Subcutaneous adipose tissue (tissue), 4 donors: ENCODE results near the gene EIF4E. TPM values are rescaled to one million over a fixed set of nuclear protein-coding genes. Genes with fewer than 3 reads are reported as not detected.

ENCODE experiments used
- total RNA-seq, 4 donors: library from RNA; depleted of rRNA; stranded (reverse); fragments of >200 nt; gene quantifications; one replicate each; pipeline ENCODE4 v1.1.0, GENCODE V29; 2016
- TF ChIP-seq, protein P1 (sequence below): fragments of 450-650 bp; IDR thresholded peaks from one replicate; pipeline ENCODE4 v1.5.1; 2016; ENCODE audit warnings: low read depth, mild to moderate bottlenecking, control low read depth, antibody characterized with exemption, moderate library complexity

EIF4E gene
- total RNA-seq, 4 donors from 2014 or later = 37.1 to 96.4 (median 56.9) TPM

DNA sequence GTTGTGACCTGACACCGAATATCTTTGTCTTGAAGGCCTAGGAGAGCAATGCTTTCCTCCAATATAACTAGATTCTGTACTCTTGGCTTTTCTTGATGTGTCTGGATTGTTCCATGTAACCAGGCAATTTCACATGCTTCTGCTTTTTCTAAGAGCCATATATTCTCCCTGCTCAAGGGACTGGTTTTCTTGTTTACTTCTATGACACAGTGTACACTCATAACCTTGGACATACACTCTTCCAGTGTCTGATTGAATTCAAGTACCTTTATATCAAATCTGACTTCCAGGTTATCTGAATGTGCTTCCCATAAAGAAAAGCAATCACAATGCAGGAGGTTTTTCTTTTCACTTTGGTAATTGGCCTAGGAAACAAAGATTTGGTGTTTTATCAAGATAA lies 17.4 kb upstream of the EIF4E start:
- TF ChIP-seq, protein P1, sequence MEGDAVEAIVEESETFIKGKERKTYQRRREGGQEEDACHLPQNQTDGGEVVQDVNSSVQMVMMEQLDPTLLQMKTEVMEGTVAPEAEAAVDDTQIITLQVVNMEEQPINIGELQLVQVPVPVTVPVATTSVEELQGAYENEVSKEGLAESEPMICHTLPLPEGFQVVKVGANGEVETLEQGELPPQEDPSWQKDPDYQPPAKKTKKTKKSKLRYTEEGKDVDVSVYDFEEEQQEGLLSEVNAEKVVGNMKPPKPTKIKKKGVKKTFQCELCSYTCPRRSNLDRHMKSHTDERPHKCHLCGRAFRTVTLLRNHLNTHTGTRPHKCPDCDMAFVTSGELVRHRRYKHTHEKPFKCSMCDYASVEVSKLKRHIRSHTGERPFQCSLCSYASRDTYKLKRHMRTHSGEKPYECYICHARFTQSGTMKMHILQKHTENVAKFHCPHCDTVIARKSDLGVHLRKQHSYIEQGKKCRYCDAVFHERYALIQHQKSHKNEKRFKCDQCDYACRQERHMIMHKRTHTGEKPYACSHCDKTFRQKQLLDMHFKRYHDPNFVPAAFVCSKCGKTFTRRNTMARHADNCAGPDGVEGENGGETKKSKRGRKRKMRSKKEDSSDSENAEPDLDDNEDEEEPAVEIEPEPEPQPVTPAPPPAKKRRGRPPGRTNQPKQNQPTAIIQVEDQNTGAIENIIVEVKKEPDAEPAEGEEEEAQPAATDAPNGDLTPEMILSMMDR = no peak

DNA sequence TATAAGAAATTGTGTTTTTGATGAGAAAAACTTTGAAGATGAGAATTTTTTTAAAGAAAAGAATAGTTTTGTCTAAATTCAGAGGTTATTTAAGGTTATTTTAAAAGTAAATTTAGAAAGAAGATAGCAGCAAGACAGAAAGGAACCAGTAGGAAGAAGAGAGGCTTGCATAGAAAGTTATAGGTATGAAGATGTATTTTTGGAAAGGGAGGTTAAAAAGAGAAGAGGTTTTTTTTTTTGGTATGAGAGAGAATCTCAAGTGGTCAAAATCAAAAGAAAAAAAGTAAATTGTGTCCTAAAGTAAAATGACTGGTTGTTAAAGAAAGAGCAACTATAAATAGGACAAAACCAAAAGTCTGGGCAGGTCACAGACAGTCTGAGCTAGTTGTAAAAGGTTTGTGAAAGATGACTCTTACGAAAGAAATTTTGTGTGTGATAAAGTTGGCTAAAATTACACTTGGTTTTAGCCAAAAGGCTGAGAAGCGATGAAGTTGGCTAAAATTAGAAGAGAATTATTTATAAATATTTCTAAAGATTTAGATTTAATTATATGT lies 16.4 kb upstream of the EIF4E start:
- TF ChIP-seq, protein P1 = no peak

DNA sequence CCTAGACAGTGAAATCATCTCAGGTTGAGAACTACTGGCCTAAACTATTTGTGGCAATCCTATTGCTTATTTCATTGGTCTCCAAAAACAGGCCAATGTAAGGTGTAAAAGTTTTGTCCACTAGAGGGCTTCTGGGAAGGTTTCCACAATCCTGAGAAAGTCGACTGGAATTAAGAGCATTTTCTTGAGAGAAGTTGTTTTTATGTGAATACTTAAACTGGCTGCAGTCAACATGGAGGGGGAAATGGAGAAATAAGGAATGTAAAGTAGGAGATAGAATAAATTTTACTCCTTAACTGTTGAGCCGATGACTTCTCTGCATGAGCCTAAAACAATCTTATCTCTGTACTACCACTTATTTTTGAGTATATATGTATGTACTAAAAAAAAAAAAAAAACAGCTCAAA lies 11.0 kb upstream of the EIF4E start:
- TF ChIP-seq, protein P1 = no peak

DNA sequence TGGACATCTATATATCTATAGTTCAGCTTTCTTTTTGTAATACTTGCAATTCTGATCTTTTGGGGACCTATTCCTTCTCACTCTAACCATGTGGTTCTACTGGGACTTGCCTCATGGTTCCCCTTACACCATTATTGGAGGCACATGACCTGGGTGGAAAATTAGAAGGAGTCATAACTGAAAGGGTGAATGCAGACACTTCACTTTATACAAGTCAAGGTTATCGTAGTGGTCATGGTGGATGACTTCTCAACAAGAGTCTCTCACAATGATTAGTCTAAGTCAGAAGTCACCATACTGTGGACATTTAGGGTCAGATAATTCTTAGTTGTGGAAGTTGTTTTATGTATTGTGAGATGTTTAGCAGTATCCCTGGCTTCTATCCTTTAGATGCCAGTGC lies 10.5 kb upstream of the EIF4E start:
- TF ChIP-seq, protein P1 = no peak

DNA sequence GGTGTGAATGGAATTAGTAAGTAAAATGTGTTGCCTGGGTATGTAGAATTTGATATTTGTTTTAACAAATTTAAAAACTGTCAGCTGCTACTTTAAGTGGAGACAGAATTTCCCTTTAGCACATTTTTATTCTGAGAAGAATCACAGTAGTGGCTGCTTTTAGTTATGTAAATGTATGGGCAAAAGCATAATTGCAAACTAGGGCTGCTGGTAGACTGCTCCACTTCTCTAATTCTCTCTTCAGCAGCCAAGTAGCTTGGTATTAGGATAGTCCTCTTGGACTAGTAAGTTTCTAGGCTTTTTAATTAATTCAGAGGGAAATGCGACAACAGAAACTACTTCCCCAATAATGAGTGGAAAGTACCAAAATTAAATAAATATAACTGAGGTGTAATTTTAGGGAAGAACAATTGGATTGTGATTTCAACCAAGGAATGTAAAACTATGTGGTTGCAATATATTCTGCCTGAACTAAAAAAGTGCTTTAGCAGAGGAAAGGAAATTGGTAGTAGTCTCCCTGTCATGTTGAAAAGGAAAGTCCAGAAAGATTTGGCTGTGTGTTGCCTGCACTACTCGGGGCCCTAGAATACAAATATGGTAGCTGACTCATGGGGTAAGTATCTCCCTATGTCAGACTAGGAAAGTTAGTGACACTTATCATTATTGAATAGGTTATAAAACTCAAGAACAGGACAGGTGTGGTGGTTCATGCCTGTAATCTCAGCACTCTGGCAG lies 9.2 kb upstream of the EIF4E start:
- TF ChIP-seq, protein P1 = no peak

DNA sequence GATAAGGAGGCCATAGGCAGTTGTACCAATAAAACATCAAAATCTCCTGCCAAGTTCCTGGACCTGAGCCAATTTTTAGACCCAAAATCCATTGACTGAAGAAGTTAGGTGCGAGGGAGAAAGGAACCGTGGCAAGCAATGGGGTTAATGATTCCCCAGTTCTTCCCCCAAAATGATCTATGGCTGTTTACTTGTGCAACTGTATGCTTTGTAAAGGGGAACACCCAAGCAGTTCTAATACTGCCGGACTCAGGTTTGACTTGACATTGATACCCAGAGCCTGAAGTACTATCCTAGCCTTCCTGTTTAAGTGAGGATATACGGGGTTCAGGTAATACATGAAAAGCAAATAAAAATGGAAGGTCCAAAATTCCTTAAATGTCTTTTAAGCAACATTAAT lies 6.7 kb upstream of the EIF4E start:
- TF ChIP-seq, protein P1 = no peak

DNA sequence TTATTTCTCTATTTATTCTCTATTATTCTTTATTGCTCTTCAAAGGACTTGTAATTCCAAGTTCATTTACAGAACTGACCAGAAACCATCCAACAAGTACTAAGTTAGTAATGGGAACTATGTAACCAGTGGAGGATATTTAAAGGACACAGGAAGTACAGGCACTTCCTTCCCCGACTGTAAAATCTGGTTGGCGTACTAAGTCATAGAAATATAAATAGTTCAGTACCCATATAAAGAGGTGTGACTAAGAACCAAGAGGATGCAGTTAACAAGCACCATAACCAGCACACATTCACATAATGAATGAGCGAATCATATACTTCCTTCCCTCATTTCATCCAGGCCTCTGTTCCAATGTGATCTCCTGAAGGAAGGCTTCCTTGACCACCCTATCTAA lies 3.6 kb upstream of the EIF4E start:
- TF ChIP-seq, protein P1 = no peak
